Keratinocyte (primary cell): Measurements from ENCODE around the gene NFKBIZ. TPM values are rescaled to one million over a fixed set of nuclear protein-coding genes. Genes with fewer than 3 reads are reported as not detected.

Experiments
- DNase-seq: peaks from one replicate; pipeline ENCODE4 v3.0.0-alpha.2; 2011; ENCODE audit warnings: low read depth, missing footprints, low spot score
- FAIRE-seq: peaks from 2 replicates; lab custom pipeline; 2011; peaks lifted over from hg19 to GRCh38; lab: Jason Lieb, UNC
- H2AFZ ChIP-seq: 2 replicates; pipeline ENCODE4 v1.6.0; 2012; ENCODE audit warnings: low read length, control low read depth, inconsistent platforms; ENCODE audit not compliant: control insufficient read depth
- H3K27ac ChIP-seq: 2 replicates; pipeline ENCODE4 v1.5.1; 2011; ENCODE audit warnings: low read length; ENCODE audit not compliant: control insufficient read depth, insufficient read depth
- H3K27me3 ChIP-seq: 3 replicates; pipeline ENCODE4 v1.6.0; 2011; ENCODE audit warnings: low read length; ENCODE audit not compliant: control insufficient read depth, insufficient read depth; ENCODE audit errors: extremely low read depth
- H3K36me3 ChIP-seq, 2 experiments: 2 replicates in 1 of 2; 3 replicates in 1 of 2; pipeline ENCODE4 v1.5.1; 2011; ENCODE audit warnings: low read length in 2 of 2, mild to moderate bottlenecking in 1 of 2; ENCODE audit not compliant: control insufficient read depth in 2 of 2, insufficient read depth in 2 of 2; ENCODE audit errors: extremely low read depth in 1 of 2
- H3K4me1 ChIP-seq: 3 replicates; pipeline ENCODE4 v1.5.1; 2011; ENCODE audit warnings: low read length; ENCODE audit not compliant: control insufficient read depth, insufficient read depth; ENCODE audit errors: extremely low read depth
- H3K4me2 ChIP-seq: 3 replicates; pipeline ENCODE4 v1.6.0; 2011; ENCODE audit warnings: low read depth, low read length; ENCODE audit not compliant: control insufficient read depth, insufficient read depth; ENCODE audit errors: extremely low read depth
- H3K4me3 ChIP-seq, 3 experiments: fragments of 200-600 bp in 1 of 3; sonication (generic) in 1 of 3; 2 replicates in 2 of 3; 3 replicates in 1 of 3; pipeline ENCODE4 v1.5.1; 2011 to 2016; ENCODE audit warnings: low read length in 3 of 3, mild to moderate bottlenecking in 3 of 3, control low read depth in 2 of 3, inconsistent platforms in 1 of 3, low read depth in 1 of 3, mixed read lengths in 1 of 3, mixed run types in 1 of 3, moderate library complexity in 1 of 3; ENCODE audit not compliant: control insufficient read depth in 2 of 3, insufficient read depth in 2 of 3; ENCODE audit errors: extremely low read depth in 1 of 3
- H3K79me2 ChIP-seq: 2 replicates; pipeline ENCODE4 v1.6.0; 2012; ENCODE audit warnings: low read length; ENCODE audit not compliant: control insufficient read depth, insufficient read depth
- H3K9ac ChIP-seq: 3 replicates; pipeline ENCODE4 v1.6.0; 2011; ENCODE audit warnings: low read length; ENCODE audit not compliant: control insufficient read depth, insufficient read depth; ENCODE audit errors: extremely low read depth
- H3K9me1 ChIP-seq: 3 replicates; pipeline ENCODE4 v1.6.0; 2011; ENCODE audit warnings: low read length; ENCODE audit not compliant: control insufficient read depth, insufficient read depth; ENCODE audit errors: extremely low read depth
- H3K9me3 ChIP-seq: 2 replicates; pipeline ENCODE4 v1.5.1; 2012; ENCODE audit warnings: low read depth, low read length; ENCODE audit not compliant: control insufficient read depth
- H4K20me1 ChIP-seq: 3 replicates; pipeline ENCODE4 v1.6.0; 2011; ENCODE audit warnings: low read length; ENCODE audit not compliant: control insufficient read depth, insufficient read depth; ENCODE audit errors: extremely low read depth
- EZH2 ChIP-seq: IDR thresholded peaks from one replicate; pipeline ENCODE4 v1.6.1; 2012; ENCODE audit warnings: inconsistent platforms, mild to moderate bottlenecking, low read length, moderate library complexity
- dilution Hi-C: fragments of 300-500 bp; cut with MboI; formaldehyde crosslinking; loops from one replicate; pipeline ENCODE4 v1.7.0; 2020; ENCODE audit warnings: low sequenced_read_pairs; ENCODE audit not compliant: extremely low pct_ligation_motif_present
- polyA plus RNA-seq, 5 experiments: library from polyadenylated mRNA; depleted of rRNA in 3 of 5; stranded (reverse) in 3 of 5; stranded (forward) in 1 of 5; unstranded in 1 of 5; fragments of >200 nt; gene quantifications; 1 replicate in 1 of 5; 2 replicates in 3 of 5; 3 replicates in 1 of 5; pipeline versions ENCODE4 v1.2.1 to v1.2.3, GENCODE V29; 2011 to 2012; ENCODE audit warnings: missing spikeins in 2 of 5, low read depth in 1 of 5, low replicate concordance in 1 of 5
- TF ChIP-seq, protein P1 (sequence below), 3 experiments: IDR thresholded peaks in 1 of 3; conservative IDR thresholded peaks in 1 of 3; optimal IDR thresholded peaks in 1 of 3; 2 replicates in 2 of 3; 3 replicates in 1 of 3; pipeline versions ENCODE3 to v1.5.1; 2011; ENCODE audit warnings: low read length in 3 of 3, mild to moderate bottlenecking in 3 of 3, moderate library complexity in 2 of 3, control low read depth in 1 of 3, inconsistent platforms in 1 of 3; ENCODE audit not compliant: insufficient read depth in 2 of 3; ENCODE audit errors: extremely low read depth in 1 of 3

NFKBIZ gene
- polyA plus RNA-seq, 1 donor (not counting 4 experiments of a cell fraction or from before 2014, with no cell fraction given), result 88.9 TPM

GRCh38 chr3:101870138-101870537 lies 20.8 kb downstream of the NFKBIZ start:
- Histone ChIP-seq H4K20me1 (no peaks in the 10 kb centered on the region), H3K9me3 (no peaks in the 10 kb centered on the region), H3K9ac (no peak overlapping the region), H2AFZ (peak overlapping the region; percentile 19), H3K27me3 (no peaks in the 10 kb centered on the region), H3K9me1 (no peaks in the 10 kb centered on the region), H3K79me2 (no peaks in the 10 kb centered on the region), H3K27ac (no peak overlapping the region), H3K4me3 (no peak overlapping the region), H3K4me2 (peak overlapping the region; percentile 38), H3K36me3 (no peaks in the 10 kb centered on the region), H3K4me1 (peaks cover 17% of the 10 kb centered on the region)
- DNase-seq (no peak), FAIRE-seq (no peak)
- TF ChIP-seq EZH2, result no peak
- TF ChIP-seq, protein P1, sequence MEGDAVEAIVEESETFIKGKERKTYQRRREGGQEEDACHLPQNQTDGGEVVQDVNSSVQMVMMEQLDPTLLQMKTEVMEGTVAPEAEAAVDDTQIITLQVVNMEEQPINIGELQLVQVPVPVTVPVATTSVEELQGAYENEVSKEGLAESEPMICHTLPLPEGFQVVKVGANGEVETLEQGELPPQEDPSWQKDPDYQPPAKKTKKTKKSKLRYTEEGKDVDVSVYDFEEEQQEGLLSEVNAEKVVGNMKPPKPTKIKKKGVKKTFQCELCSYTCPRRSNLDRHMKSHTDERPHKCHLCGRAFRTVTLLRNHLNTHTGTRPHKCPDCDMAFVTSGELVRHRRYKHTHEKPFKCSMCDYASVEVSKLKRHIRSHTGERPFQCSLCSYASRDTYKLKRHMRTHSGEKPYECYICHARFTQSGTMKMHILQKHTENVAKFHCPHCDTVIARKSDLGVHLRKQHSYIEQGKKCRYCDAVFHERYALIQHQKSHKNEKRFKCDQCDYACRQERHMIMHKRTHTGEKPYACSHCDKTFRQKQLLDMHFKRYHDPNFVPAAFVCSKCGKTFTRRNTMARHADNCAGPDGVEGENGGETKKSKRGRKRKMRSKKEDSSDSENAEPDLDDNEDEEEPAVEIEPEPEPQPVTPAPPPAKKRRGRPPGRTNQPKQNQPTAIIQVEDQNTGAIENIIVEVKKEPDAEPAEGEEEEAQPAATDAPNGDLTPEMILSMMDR (optimal IDR thresholded peaks at IDR 0.05 in 1 of 3, IDR thresholded peaks at IDR 0.05 in 1 of 3, conservative IDR thresholded peaks at IDR 0.05 in 1 of 3; ENCODE audit: extremely low read depth in 1 of 3, insufficient read depth in 2 of 3, low read length in 3 of 3), result no peak
- dilution Hi-C loops, result no loop called here

DNA sequence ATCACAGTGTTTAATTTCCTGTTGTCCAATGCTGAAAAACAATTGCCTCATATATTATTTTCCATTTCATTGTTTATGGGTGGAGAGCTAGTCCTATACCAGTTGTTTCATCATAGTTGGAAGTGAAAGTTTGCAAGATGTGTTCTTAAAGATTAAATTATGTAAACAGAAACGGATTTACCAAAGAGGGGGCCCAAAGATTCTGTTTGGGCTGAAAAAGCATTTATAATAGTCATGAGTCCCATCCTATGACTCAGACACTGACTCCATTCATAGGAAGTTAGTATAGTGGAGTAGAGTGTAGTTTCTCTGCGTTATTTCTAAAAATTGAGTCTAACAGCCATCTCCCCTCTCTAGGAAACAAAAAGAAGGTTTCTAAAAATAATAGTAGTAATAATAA lies 24.3 kb downstream of the NFKBIZ start:
- H4K20me1 ChIP-seq, result no peaks in the 10 kb centered on the region
- no peaks in the 10 kb centered on the region for H3K27me3 ChIP-seq
- no peak overlapping the region for H3K27ac ChIP-seq
- no peaks in the 10 kb centered on the region for H3K9me3 ChIP-seq
- H3K4me1 ChIP-seq, result peaks cover 13% of the 10 kb centered on the region
- no peak overlapping the region for H3K4me3 ChIP-seq
- dilution Hi-C loops, result no loop called here
- no peak overlapping the region for H2AFZ ChIP-seq
- no peak overlapping the region for H3K9ac ChIP-seq
- H3K4me2 ChIP-seq, result no peak overlapping the region
- H3K79me2 ChIP-seq, result no peaks in the 10 kb centered on the region
- no peak for DNase-seq
- H3K9me1 ChIP-seq, result no peaks in the 10 kb centered on the region
- H3K36me3 ChIP-seq, result no peaks in the 10 kb centered on the region
- no peak for TF ChIP-seq EZH2
- TF ChIP-seq, protein P1 (optimal IDR thresholded peaks at IDR 0.05 in 1 of 3, IDR thresholded peaks at IDR 0.05 in 1 of 3, conservative IDR thresholded peaks at IDR 0.05 in 1 of 3; ENCODE audit: extremely low read depth in 1 of 3, insufficient read depth in 2 of 3, low read length in 3 of 3), result no peak
- no peak for FAIRE-seq
